Activated CD4-positive, alpha-beta memory T cell treated with anti-CD3 and anti-CD28 coated beads, Interleukin-2, amount 10 ng/mL, durations not matched to agents 7 days and 5 days (primary cell): ENCODE measurements around the gene ANGPTL4. TPM values are rescaled to one million over a fixed set of nuclear protein-coding genes. Genes with fewer than 3 reads are reported as not detected.
A peak's percentile ranks its signal among the peaks of the same experiment; 100 is the strongest.

Experiments
- CTCF ChIA-PET: fragments of 350-600 bp; sonication (Branson Sonifier 250); formaldehyde crosslinking; loops from one replicate; lab custom pipeline; 2021; ENCODE audit warnings: antibody characterized with exemption, inconsistent platforms; lab: Charles Lee
- POLR2A ChIA-PET: fragments of 350-600 bp; sonication (Branson Sonifier 250); formaldehyde crosslinking; loops from one replicate; lab custom pipeline; 2021; ENCODE audit warnings: antibody characterized with exemption; lab: Charles Lee
- DNase-seq: peaks from one replicate; pipeline ENCODE4 v3.0.0-alpha.2; 2020
- H3K27ac Mint-ChIP-seq: one replicate; pipeline ENCODE4 v1.8.0; 2021; ENCODE audit warnings: mild to moderate bottlenecking, mixed read lengths
- H3K27me3 Mint-ChIP-seq: one replicate; pipeline ENCODE4 v1.8.0; 2021; ENCODE audit warnings: mixed read lengths
- H3K36me3 Mint-ChIP-seq: one replicate; pipeline ENCODE4 v1.8.0; 2021; ENCODE audit warnings: low read depth, mixed read lengths
- H3K4me1 Mint-ChIP-seq: one replicate; pipeline ENCODE4 v1.8.0; 2021; ENCODE audit warnings: mixed read lengths
- H3K4me3 Mint-ChIP-seq: one replicate; pipeline ENCODE4 v1.8.0; 2021; ENCODE audit warnings: mild to moderate bottlenecking, mixed read lengths
- H3K9me3 Mint-ChIP-seq: one replicate; pipeline ENCODE4 v1.8.0; 2021; ENCODE audit warnings: mixed read lengths
- total RNA-seq, 2 experiments: library from RNA; stranded (reverse); gene quantifications; one replicate each; pipeline ENCODE4 v1.2.3, GENCODE V29; 2021

ANGPTL4 gene
- total RNA-seq, 2 experiments from 2014 or later, result 1.2 to 1.4 TPM

- POLR2A ChIA-PET, result interaction anchor here (1.0 kb wide), 1 partner anchor 158 kb away, joined by 3 read pairs; the partner anchor contains the start of gene ZNF414
Observed at GRCh38 chr19:8355631-8356402, 8.1 kb upstream of the ANGPTL4 start.

GRCh38 chr19:8357007-8357521, 6.9 kb upstream of the ANGPTL4 start:
- Mint-ChIP-seq H3K36me3 (no peaks in the 10 kb centered on the region), H3K4me3 (no peak overlapping the region), H3K27me3 (peaks cover 9% of the 10 kb centered on the region), H3K27ac (no peak overlapping the region), H3K4me1 (peaks cover 17% of the 10 kb centered on the region), H3K9me3 (no peaks in the 10 kb centered on the region)
- no peak for DNase-seq
- ChIA-PET CTCF (interaction anchor here (0.7 kb wide), 1 partner anchor 33 kb away, joined by 3 read pairs; the partner anchor contains the start of gene RAB11B), POLR2A (no interaction called here)

More at GRCh38 chr19:8355631-8356402, 8.1 kb upstream of the ANGPTL4 start:
- Mint-ChIP-seq H3K27ac (no peak overlapping the region), H3K9me3 (no peaks in the 10 kb centered on the region), H3K36me3 (no peaks in the 10 kb centered on the region), H3K4me1 (peaks cover 13% of the 10 kb centered on the region), H3K4me3 (no peak overlapping the region), H3K27me3 (peaks cover 14% of the 10 kb centered on the region)
- no peak for DNase-seq
- CTCF ChIA-PET, result interaction anchor here (0.7 to 4.2 kb wide), 9 partner anchors 12 to 411 kb away, joined by 3 to 28 read pairs (median 10); partner anchors contain the start of genes KANK3, MARCHF2, MYO1F and RAB11B

- Mint-ChIP-seq H3K27ac (no peak overlapping the region), H3K9me3 (no peaks in the 10 kb centered on the region), H3K27me3 (peaks cover 17% of the 10 kb centered on the region), H3K36me3 (no peaks in the 10 kb centered on the region), H3K4me3 (no peak overlapping the region), H3K4me1 (peaks cover 21% of the 10 kb centered on the region)
- ChIA-PET POLR2A (interaction anchor here (1.2 kb wide), 1 partner anchor 149 kb away, joined by 3 read pairs; no protein-coding TSS in a partner anchor), CTCF (no interaction called here)
- DNase-seq, result no peak
Observed at GRCh38 chr19:8358948-8359347, 5.0 kb upstream of the ANGPTL4 start.

- CTCF ChIA-PET, result no interaction called here
- Mint-ChIP-seq H3K4me3 (no peak overlapping the region), H3K9me3 (no peaks in the 10 kb centered on the region), H3K27ac (no peak overlapping the region), H3K27me3 (peaks cover 22% of the 10 kb centered on the region), H3K4me1 (peaks cover 24% of the 10 kb centered on the region), H3K36me3 (no peaks in the 10 kb centered on the region)
- POLR2A ChIA-PET, result no interaction called here
- no peak for DNase-seq
Observed at GRCh38 chr19:8360196-8360595, 3.8 kb upstream of the ANGPTL4 start.

GRCh38 chr19:8361921-8362793, 1.8 kb upstream of the ANGPTL4 start:
- ChIA-PET CTCF (interaction anchor here (2.2 kb wide), 1 partner anchor 9 kb away, joined by 17 read pairs; no protein-coding TSS in a partner anchor), POLR2A (interaction anchor here (1.0 kb wide), 1 partner anchor 27 kb away, joined by 3 read pairs; no protein-coding TSS in a partner anchor)
- H3K4me1 Mint-ChIP-seq, result peaks cover 16% of the 10 kb centered on the region
- no peak overlapping the region for H3K27ac Mint-ChIP-seq
- H3K4me3 Mint-ChIP-seq, result peak overlapping the region; percentile 6
- H3K36me3 Mint-ChIP-seq, result no peaks in the 10 kb centered on the region
- no peaks in the 10 kb centered on the region for H3K9me3 Mint-ChIP-seq
- no peak for DNase-seq
- H3K27me3 Mint-ChIP-seq, result peaks cover 39% of the 10 kb centered on the region

GRCh38 chr19:8366121-8366581, 2.2 kb downstream of the ANGPTL4 start:
- POLR2A ChIA-PET, result no interaction called here
- H3K9me3 Mint-ChIP-seq, result no peaks in the 10 kb centered on the region
- H3K36me3 Mint-ChIP-seq, result no peaks in the 10 kb centered on the region
- H3K4me1 Mint-ChIP-seq, result peaks cover 16% of the 10 kb centered on the region
- DNase-seq, result no peak
- H3K27ac Mint-ChIP-seq, result no peak overlapping the region
- H3K4me3 Mint-ChIP-seq, result no peak overlapping the region
- CTCF ChIA-PET, result interaction anchor here (0.7 kb wide), 1 partner anchor 11 kb away, joined by 3 read pairs; no protein-coding TSS in a partner anchor
- H3K27me3 Mint-ChIP-seq, result peaks cover 46% of the 10 kb centered on the region

GRCh38 chr19:8366961-8367326, 3.0 kb downstream of the ANGPTL4 start:
- no peak for DNase-seq
- ChIA-PET POLR2A (no interaction called here), CTCF (interaction anchor here (0.7 kb wide), 1 partner anchor 12 kb away, joined by 3 read pairs; no protein-coding TSS in a partner anchor)
- Mint-ChIP-seq H3K4me3 (no peak overlapping the region), H3K27me3 (peaks cover 43% of the 10 kb centered on the region), H3K4me1 (peaks cover 14% of the 10 kb centered on the region), H3K9me3 (no peaks in the 10 kb centered on the region), H3K36me3 (no peaks in the 10 kb centered on the region), H3K27ac (no peak overlapping the region)

- Mint-ChIP-seq H3K4me1 (peaks cover 10% of the 10 kb centered on the region), H3K27ac (no peak overlapping the region), H3K4me3 (no peak overlapping the region), H3K9me3 (no peaks in the 10 kb centered on the region), H3K27me3 (peaks cover 39% of the 10 kb centered on the region), H3K36me3 (no peaks in the 10 kb centered on the region)
- no peak for DNase-seq
- ChIA-PET CTCF (interaction anchor here (0.9 kb wide), 1 partner anchor 13 kb away, joined by 3 read pairs; no protein-coding TSS in a partner anchor), POLR2A (no interaction called here)
Observed at GRCh38 chr19:8367327-8368001, 3.5 kb downstream of the ANGPTL4 start.

- no peaks in the 10 kb centered on the region for H3K36me3 Mint-ChIP-seq
- no peaks in the 10 kb centered on the region for H3K4me1 Mint-ChIP-seq
- H3K9me3 Mint-ChIP-seq, result no peaks in the 10 kb centered on the region
- H3K27ac Mint-ChIP-seq, result no peak overlapping the region
- peaks cover 23% of the 10 kb centered on the region for H3K27me3 Mint-ChIP-seq
- POLR2A ChIA-PET, result interaction anchor here (0.6 kb wide), 1 partner anchor 59 kb away, joined by 3 read pairs; no protein-coding TSS in a partner anchor
- no peak overlapping the region for H3K4me3 Mint-ChIP-seq
- DNase-seq, result no peak
- CTCF ChIA-PET, result interaction anchor here (0.6 to 1.2 kb wide), 2 partner anchors 16 to 17 kb away, joined by 3 to 4 read pairs; no protein-coding TSS in a partner anchor
Observed at GRCh38 chr19:8370176-8371010, 6.4 kb downstream of the ANGPTL4 start.

- ChIA-PET POLR2A (no interaction called here), CTCF (interaction anchor here (0.6 kb wide), 1 partner anchor 18 kb away, joined by 4 read pairs; no protein-coding TSS in a partner anchor)
- Mint-ChIP-seq H3K27me3 (peaks cover 15% of the 10 kb centered on the region), H3K4me3 (no peak overlapping the region), H3K36me3 (no peaks in the 10 kb centered on the region), H3K9me3 (no peaks in the 10 kb centered on the region), H3K4me1 (no peaks in the 10 kb centered on the region), H3K27ac (no peak overlapping the region)
- no peak for DNase-seq
Observed at GRCh38 chr19:8371011-8371804, 7.3 kb downstream of the ANGPTL4 start.
